Right ventricle myocardium inferior (tissue), 1 donor: Measurements from ENCODE around the gene COL6A5. TPM values are rescaled to one million over a fixed set of nuclear protein-coding genes. Genes with fewer than 3 reads are reported as not detected.

Experiments
- total RNA-seq: library from RNA; stranded (reverse); fragmentation: NEBNext Ultra II Directional; extraction: Animal tissue kit (Norgen Biotek cat#: 25700); gene quantifications from one replicate; pipeline ENCODE4 v1.2.1, GENCODE V29; 2021
- donor health status: DM: no; HTN: yes; CAD: no; lungs with severe emphysema.

COL6A5 gene
- total RNA-seq, 1 donor from 2014 or later: not detected

Other genes with a start within 250 kb of the COL6A5 start
- gene COL6A6, start 171.5 kb downstream of the COL6A5 start, total RNA-seq: 2.2 TPM